C4-2B (cell line): Measurements from ENCODE around the gene RNF2.
"Not testable (repeated sequence)": the region's sequence is repeated elsewhere in the genome, so short reads cannot be mapped to it uniquely, and the experiment has no call there.

Source experiments
- H3K27ac ChIP-seq: fragments of 450-650 bp; 2 replicates; pipeline ENCODE4 v1.5.1; 2017
- CTCF ChIP-seq: fragments of 450-650 bp; conservative IDR thresholded peaks from 2 replicates; pipeline ENCODE4 v1.5.1; 2017; ENCODE audit warnings: mild to moderate bottlenecking
- ZFX ChIP-seq: fragments of 450-650 bp; IDR thresholded peaks from 2 replicates; pipeline ENCODE4 v1.6.1; 2017

Gene RNF2

DNA sequence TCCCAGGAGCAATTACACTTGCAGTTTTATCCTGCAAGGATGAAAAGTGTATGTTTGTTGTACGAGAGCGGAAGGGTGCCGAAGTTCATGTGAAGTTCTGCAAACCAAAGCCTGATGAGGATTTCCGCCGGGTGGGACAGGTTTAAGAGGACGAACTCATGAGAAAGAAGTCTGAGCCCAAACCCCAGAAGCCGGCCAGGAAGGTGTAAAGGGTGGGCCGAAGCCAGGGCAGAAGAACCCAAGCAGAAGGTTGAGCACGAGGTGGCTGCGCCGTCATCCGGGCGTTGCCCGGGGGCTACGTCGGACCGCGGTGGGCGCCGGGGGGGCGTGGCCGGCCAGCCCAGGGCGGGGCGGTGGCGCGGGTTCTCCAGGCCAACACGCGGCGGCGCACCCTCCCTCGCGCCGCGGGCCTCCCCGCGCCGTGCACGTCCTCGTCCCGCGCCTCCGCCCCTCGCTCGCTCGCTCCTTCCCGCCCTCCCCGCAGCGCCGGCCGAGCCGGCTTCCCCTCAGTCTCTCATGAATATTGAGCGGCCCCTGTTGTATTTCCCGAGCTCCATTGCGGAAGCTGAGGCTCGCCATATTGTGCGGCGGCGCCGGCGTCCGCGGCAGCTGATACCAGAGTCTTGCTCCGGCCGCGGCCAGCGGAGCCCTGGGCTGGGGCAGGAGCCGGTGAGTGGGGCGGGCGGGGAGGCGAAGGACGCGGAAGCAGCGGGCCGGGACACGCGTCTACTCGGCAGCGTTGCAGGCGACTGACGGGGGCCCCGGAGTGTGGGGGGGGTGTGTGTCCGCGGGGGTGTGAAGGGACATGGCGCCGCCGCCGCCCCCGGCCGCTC lies at the start of gene RNF2:
RNF2 (plus strand) TSS at position 578 of the 833 bp plus-strand sequence. CDS start 41,996 bp downstream, outside the sequence.
- H3K27ac ChIP-seq, result peak within 1 kb of the TSS; percentile 77
- peak; percentile 28 for TF ChIP-seq CTCF
- TF ChIP-seq ZFX, result peak; percentile 37; the same call in 1 of the 2 replicates

DNA sequence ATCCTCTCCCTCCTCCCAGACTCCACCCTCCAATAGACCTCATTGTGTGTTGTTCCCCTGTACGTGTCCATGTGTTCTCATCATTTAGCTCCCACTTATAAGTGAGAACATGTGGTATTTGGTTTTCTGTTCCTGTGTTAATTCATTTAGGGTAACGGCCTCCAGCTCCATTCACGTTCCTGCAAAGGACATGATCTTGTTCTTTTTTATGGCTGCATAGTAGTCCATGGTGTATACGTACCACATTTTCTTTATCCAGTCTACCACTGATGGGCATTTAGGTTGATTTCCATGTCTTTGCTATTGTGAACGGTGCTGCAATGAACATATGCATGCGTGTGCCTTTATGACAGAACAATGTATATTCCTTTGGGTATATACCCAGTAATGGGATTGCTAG lies 45.4 kb upstream of the RNF2 start:
- not testable (repeated sequence) for H3K27ac ChIP-seq

DNA sequence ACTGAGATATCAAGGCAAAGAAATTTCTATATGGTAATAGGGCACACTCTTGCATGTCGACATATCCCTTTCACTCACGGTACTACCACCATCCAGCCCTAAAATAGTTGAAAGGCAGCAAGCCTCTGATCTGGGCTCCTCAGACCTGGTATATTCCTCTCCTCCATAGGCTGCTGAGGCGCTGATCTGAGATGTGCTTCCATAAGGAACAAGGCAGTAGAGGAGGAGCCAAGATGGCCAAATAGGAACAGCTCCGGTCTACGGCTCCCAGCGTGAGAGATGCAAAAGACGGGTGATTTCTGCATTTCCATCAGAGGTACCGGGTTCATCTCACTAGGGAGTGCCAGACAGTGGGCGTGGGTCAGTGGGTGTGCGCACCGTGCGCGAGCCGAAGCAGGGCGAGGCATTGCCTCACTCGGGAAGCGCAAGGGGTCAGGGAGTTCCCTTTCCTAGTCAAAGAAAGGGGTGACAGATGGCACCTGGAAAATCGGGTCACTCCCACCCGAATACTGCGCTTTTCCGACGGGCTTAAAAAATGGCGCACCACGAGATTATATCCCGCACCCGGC lies 44.0 kb upstream of the RNF2 start:
- H3K27ac ChIP-seq, result not testable (repeated sequence)

- TF ChIP-seq CTCF, result no peak
- TF ChIP-seq ZFX, result no peak
- H3K27ac ChIP-seq, result no peak overlapping the region
Measured at GRCh38 chr1:185008838-185009237, 36.5 kb upstream of the RNF2 start.

GRCh38 chr1:185010361-185010760 lies 35.0 kb upstream of the RNF2 start:
- TF ChIP-seq ZFX (no peak), CTCF (no peak)
- H3K27ac ChIP-seq, result peak overlapping the region; percentile 67

DNA sequence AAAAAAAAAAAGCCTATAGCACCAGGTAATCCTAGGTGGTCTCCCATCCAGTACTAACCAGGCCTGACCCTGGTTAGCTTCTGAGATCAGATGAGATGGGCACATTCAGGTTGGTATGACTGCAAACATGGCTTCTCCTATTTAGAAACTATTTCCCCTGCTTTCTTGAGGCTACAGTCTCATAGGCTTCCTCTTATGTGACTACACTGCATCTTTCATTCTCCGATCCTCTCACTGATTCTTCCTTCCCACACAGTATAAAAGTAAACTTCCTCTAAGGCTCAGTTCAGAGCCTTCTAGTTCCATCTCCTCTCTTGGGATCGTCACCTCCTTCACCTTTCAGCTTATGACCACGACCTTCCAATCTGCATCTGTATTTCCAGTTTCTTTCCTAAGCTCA lies 30.4 kb upstream of the RNF2 start:
- TF ChIP-seq CTCF, result no peak
- TF ChIP-seq ZFX, result no peak
- H3K27ac ChIP-seq, result no peak overlapping the region

- TF ChIP-seq CTCF (no peak), ZFX (no peak)
- H3K27ac ChIP-seq, result no peak overlapping the region
Measured at GRCh38 chr1:185015631-185016030, 29.7 kb upstream of the RNF2 start.

DNA sequence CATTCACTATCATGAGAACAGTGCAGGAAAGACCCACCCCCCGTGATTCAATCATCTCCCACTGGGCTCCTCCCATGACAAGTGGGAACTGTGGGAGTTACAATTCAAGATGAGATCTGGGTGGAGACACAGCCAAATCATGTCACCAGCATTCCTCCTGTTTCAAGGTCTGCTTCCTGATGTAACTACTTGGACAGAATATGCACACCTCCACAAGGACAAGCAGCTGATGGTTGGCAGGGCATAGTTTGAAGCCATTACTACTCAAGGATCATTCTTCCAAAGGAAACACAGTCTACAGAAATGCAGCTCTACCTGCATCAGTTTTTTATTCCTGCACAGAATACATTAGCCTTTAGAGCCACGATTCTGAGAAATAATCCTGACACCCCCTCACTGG lies 28.5 kb upstream of the RNF2 start:
- no peak for TF ChIP-seq CTCF
- no peak for TF ChIP-seq ZFX
- no peak overlapping the region for H3K27ac ChIP-seq
